SH-SY5Y (cell line): ENCODE data around the gene ELOVL3.

Experiments
- GATA2 ChIP-seq: IDR thresholded peaks from 2 replicates; pipeline ENCODE4 v1.6.1; 2011; ENCODE audit warnings: mild to moderate bottlenecking, low read depth, low read length
- GATA3 ChIP-seq: IDR thresholded peaks from 2 replicates; pipeline ENCODE4 v1.6.1; 2011; ENCODE audit warnings: low read depth, mild to moderate bottlenecking, low read length, moderate library complexity

GRCh38 chr10:102243309-102243708 lies 17.2 kb downstream of the ELOVL3 start:
- TF ChIP-seq GATA2 (no peak), GATA3 (no peak)
